Esophagus (tissue), 2 donors: ENCODE results near the gene POMT1. TPM values are rescaled to one million over a fixed set of nuclear protein-coding genes. Genes with fewer than 3 reads are reported as not detected.
"Not testable (repeated sequence)": the region's sequence is repeated elsewhere in the genome, so short reads cannot be mapped to it uniquely, and the experiment has no call there.

Experiments used
- H3K27ac ChIP-seq, 2 donors: one replicate each; pipeline ENCODE4 v1.5.1; 2013; ENCODE audit warnings: low read depth in 2 of 2, mild to moderate bottlenecking in 2 of 2, inconsistent platforms in 1 of 2, low read length in 1 of 2, moderate library complexity in 1 of 2
- H3K27me3 ChIP-seq, 2 donors: one replicate each; pipeline ENCODE4 v1.6.1; 2013; ENCODE audit warnings: low read length in 2 of 2, control low read depth in 1 of 2, mild to moderate bottlenecking in 1 of 2; ENCODE audit not compliant: insufficient read depth in 2 of 2, control insufficient read depth in 1 of 2
- H3K36me3 ChIP-seq, 2 donors: one replicate each; pipeline ENCODE4 v1.6.1; 2013; ENCODE audit warnings: low read length in 1 of 2; ENCODE audit not compliant: control insufficient read depth in 2 of 2, insufficient read depth in 2 of 2
- H3K4me1 ChIP-seq, 2 donors: one replicate each; pipeline ENCODE4 v1.6.1; 2013; ENCODE audit warnings: low read length in 1 of 2; ENCODE audit not compliant: control insufficient read depth in 2 of 2, insufficient read depth in 2 of 2
- H3K4me3 ChIP-seq, 2 donors: one replicate each; pipeline ENCODE4 v1.5.1; 2013; ENCODE audit warnings: low read length in 2 of 2, mild to moderate bottlenecking in 2 of 2, low read depth in 1 of 2, moderate library complexity in 1 of 2
- H3K9me3 ChIP-seq, 2 donors: one replicate each; pipeline ENCODE4 v1.6.1; 2013; ENCODE audit warnings: mild to moderate bottlenecking in 2 of 2, low read depth in 1 of 2, low read length in 1 of 2, moderate library complexity in 1 of 2; ENCODE audit not compliant: control insufficient read depth in 2 of 2, insufficient read depth in 1 of 2
- WGBS, 2 donors: extraction: QIAGEN DNeasy Blood & Tissue Kit; methylation state at CpG; one replicate each; pipeline ENCODE4 v1.1.7; 2013; 5-methylcytosine and 5-hydroxymethylcytosine counted together
- polyA plus RNA-seq, 2 donors: library from polyadenylated mRNA; stranded (reverse); fragments of 200-250 nt; gene quantifications; one replicate each; pipeline ENCODE4 v1.2.3, GENCODE V29; 2013
- donor health status: healthy with polysubstance abuse.
- donor health status: Bipolar disorder and iron deficiency.

POMT1 gene
- polyA plus RNA-seq, 2 donors = 11.5 to 18.2 TPM

DNA sequence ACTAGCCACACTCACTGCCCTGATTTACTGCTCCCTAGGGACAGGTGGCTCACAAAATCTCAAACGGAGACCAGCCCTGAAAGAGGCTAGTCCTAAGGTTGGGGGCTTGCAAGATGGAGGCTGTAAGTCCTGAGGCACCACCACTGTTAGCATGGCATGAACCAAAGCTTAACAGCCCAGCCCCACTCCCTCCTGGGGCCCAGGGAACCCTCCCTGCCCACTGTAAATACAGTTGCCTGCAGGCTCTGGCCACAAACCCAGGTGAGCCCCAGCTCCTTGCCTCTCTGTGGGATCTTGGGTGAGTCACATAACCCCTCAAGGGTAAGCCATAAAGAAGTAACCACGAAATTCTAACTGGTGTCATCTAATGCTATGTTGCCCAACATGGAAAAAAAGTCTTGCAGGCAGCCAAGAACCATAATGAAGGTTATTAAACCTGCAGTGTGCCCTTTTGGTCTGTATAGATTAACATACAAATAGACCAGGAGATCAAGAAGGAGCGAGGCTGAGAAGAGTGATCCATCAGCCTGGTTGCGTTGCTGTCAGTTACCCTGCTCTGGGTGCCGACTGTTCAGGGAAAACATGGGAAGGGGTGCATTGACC lies 1.7 kb upstream of the POMT1 start:
- no peaks in the 10 kb centered on the region for H3K27me3 ChIP-seq
- peaks cover 0 to 30% of the 10 kb centered on the region in 2 donors for H3K36me3 ChIP-seq
- H3K4me3 ChIP-seq = no peak overlapping the region
- peak overlapping the region in 1 of 2 donors; percentile 16 for H3K27ac ChIP-seq
- H3K4me1 ChIP-seq = peaks cover 3 to 7% of the 10 kb centered on the region in 2 donors
- 45 to 50% methylated on average over 5 of the region's 5 CpGs for WGBS, 2 donors
- H3K9me3 ChIP-seq = no peaks in the 10 kb centered on the region

- Histone ChIP-seq H3K4me1 (peaks cover 3 to 7% of the 10 kb centered on the region in 2 donors), H3K9me3 (no peaks in the 10 kb centered on the region), H3K27ac (no peak overlapping the region), H3K4me3 (peak overlapping the region; percentile 69 to 85), H3K27me3 (no peaks in the 10 kb centered on the region), H3K36me3 (peaks cover 0 to 19% of the 10 kb centered on the region in 2 donors)
- 14 to 15% methylated on average over 32 of the region's 32 CpGs for WGBS, 2 donors
Measured at GRCh38 chr9:131503626-131504465, 1.1 kb downstream of the POMT1 start.

- 91 to 93% methylated on average over 8 of the region's 8 CpGs for WGBS, 2 donors
Measured at GRCh38 chr9:131505012-131505411, 2.3 kb downstream of the POMT1 start.

GRCh38 chr9:131511416-131511815 lies 8.7 kb downstream of the POMT1 start:
- Histone ChIP-seq H3K36me3 (peaks cover 9 to 50% of the 10 kb centered on the region in 2 donors), H3K27ac (no peak overlapping the region), H3K9me3 (peaks cover 0 to 4% of the 10 kb centered on the region in 2 donors), H3K27me3 (no peaks in the 10 kb centered on the region), H3K4me1 (no peaks in the 10 kb centered on the region), H3K4me3 (no peak overlapping the region)
- WGBS, 2 donors = 69 to 77% methylated on average over 7 of the region's 7 CpGs

More at GRCh38 chr9:131505012-131505411, 2.3 kb downstream of the POMT1 start:
- Histone ChIP-seq H3K4me3 (no peak overlapping the region), H3K27ac (no peak overlapping the region), H3K9me3 (no peaks in the 10 kb centered on the region), H3K36me3 (peaks cover 4 to 15% of the 10 kb centered on the region in 2 donors), H3K4me1 (peaks cover 3 to 7% of the 10 kb centered on the region in 2 donors), H3K27me3 (no peaks in the 10 kb centered on the region)

DNA sequence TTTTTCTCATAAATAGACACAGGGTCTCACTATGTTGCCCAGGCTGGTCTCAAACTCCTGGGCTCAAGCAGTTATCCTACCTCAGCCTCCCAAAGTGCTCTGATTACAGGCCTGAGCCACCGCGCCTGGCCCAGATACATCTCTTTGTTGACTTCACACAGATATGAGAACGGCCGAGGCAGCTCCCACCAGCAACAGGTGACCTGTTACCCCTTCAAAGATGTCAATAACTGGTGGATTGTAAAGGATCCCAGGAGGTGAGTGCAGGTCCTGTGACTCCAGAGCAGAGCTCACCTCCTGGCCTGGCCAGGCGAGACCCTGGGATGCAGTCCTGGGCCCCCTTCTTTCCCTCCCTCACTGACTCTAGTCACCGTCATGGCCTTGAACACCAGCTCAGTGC lies 9.2 kb downstream of the POMT1 start:
- Histone ChIP-seq H3K4me3 (no peak overlapping the region), H3K36me3 (peaks cover 11 to 55% of the 10 kb centered on the region in 2 donors), H3K4me1 (no peaks in the 10 kb centered on the region), H3K9me3 (peaks cover 0 to 4% of the 10 kb centered on the region in 2 donors), H3K27ac (no peak overlapping the region), H3K27me3 (no peaks in the 10 kb centered on the region)
- 96% methylated on average over 6 of the region's 6 CpGs for WGBS, 2 donors

DNA sequence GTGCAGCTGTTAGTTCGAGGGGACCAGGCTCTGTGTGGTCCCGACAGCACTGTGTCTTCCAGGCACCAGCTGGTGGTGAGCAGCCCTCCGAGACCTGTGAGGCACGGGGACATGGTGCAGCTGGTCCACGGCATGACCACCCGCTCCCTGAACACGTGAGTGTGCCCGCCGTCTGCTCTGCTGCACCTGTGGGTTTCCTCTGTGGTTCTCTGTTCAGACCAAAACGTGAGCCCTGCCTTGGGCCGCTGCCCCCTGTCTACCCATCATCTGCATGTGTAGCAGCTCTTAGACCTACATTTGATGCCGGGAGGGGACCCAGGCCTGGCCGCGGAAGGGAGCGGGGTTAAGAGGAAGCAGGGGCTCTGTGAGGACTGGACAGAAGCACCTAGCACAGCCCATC lies 10.5 kb downstream of the POMT1 start:
- 86 to 91% methylated on average over 15 of the region's 15 CpGs for WGBS, 2 donors
- no peak overlapping the region for H3K4me3 ChIP-seq
- no peaks in the 10 kb centered on the region for H3K27me3 ChIP-seq
- no peak overlapping the region for H3K27ac ChIP-seq
- peaks cover 0 to 4% of the 10 kb centered on the region in 2 donors for H3K9me3 ChIP-seq
- H3K4me1 ChIP-seq = no peaks in the 10 kb centered on the region
- peaks cover 14 to 49% of the 10 kb centered on the region in 2 donors for H3K36me3 ChIP-seq

DNA sequence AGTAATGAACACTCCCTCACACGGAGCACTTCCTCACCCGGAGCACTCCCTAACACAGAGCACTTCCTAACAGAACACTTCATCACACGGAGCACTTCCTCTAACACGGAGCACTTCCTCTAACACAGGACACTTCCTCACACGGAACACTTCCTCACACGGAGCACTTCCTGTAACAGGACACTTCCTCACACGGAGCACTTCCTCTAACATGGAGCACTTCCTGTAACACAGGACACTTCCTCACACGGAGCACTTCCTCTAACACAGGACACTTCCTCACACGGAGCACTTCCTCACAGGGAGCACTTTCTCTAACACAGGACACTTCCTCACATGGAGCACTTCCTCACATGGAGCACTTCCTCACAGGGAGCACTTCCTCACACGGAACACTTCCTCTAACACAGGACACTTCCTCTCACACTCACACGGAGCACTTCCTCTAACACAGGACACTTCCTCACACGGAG lies 12.9 kb downstream of the POMT1 start:
- not testable (repeated sequence) for H3K4me3 ChIP-seq, H3K4me1 ChIP-seq, H3K27me3 ChIP-seq, H3K9me3 ChIP-seq, H3K27ac ChIP-seq
- H3K36me3 ChIP-seq = peaks cover 16 to 69% of the 10 kb centered on the region in 2 donors
- WGBS, 2 donors = 80 to 84% methylated on average over 12 of the region's 12 CpGs

GRCh38 chr9:131516100-131516499 lies 13.4 kb downstream of the POMT1 start:
- H3K27me3 ChIP-seq = no peaks in the 10 kb centered on the region
- H3K27ac ChIP-seq = no peak overlapping the region
- H3K36me3 ChIP-seq = peaks cover 16 to 66% of the 10 kb centered on the region in 2 donors
- peaks cover 0 to 4% of the 10 kb centered on the region in 2 donors for H3K9me3 ChIP-seq
- 81 to 86% methylated on average over 14 to 15 of the region's 15 CpGs for WGBS, 2 donors
- no peaks in the 10 kb centered on the region for H3K4me1 ChIP-seq
- no peak overlapping the region for H3K4me3 ChIP-seq

- H3K27ac ChIP-seq = no peak overlapping the region
- peaks cover 16 to 69% of the 10 kb centered on the region in 2 donors for H3K36me3 ChIP-seq
- 95 to 96% methylated on average over 9 of the region's 9 CpGs for WGBS, 2 donors
Measured at GRCh38 chr9:131516930-131517329, 14.2 kb downstream of the POMT1 start.

More at GRCh38 chr9:131516930-131517329, 14.2 kb downstream of the POMT1 start:
- Histone ChIP-seq H3K4me1 (no peaks in the 10 kb centered on the region), H3K4me3 (no peak overlapping the region), H3K27me3 (no peaks in the 10 kb centered on the region), H3K9me3 (peaks cover 0 to 4% of the 10 kb centered on the region in 2 donors)
